Body of pancreas (tissue), 4 donors: ENCODE results near the gene ABL2.

Experiments used
- POLR2A ChIP-seq, 3 donors: fragments of 450-650 bp; IDR thresholded peaks; one replicate each; pipeline ENCODE4 v1.6.1; 2016; ENCODE audit warnings: antibody characterized with exemption in 3 of 3, mild to moderate bottlenecking in 2 of 3
- TF ChIP-seq, protein P1 (sequence below), 7 experiments: fragments of 450-650 bp in 4 of 7; fragments of 200-600 bp in 3 of 7; sonication (generic) in 3 of 7; IDR thresholded peaks; one replicate each; pipeline ENCODE4 v1.5.1; 2016 to 2019; ENCODE audit warnings: antibody characterized with exemption in 7 of 7

GRCh38 chr1:179187735-179188471, 41.6 kb downstream of the ABL2 start:
- TF ChIP-seq, protein P1, sequence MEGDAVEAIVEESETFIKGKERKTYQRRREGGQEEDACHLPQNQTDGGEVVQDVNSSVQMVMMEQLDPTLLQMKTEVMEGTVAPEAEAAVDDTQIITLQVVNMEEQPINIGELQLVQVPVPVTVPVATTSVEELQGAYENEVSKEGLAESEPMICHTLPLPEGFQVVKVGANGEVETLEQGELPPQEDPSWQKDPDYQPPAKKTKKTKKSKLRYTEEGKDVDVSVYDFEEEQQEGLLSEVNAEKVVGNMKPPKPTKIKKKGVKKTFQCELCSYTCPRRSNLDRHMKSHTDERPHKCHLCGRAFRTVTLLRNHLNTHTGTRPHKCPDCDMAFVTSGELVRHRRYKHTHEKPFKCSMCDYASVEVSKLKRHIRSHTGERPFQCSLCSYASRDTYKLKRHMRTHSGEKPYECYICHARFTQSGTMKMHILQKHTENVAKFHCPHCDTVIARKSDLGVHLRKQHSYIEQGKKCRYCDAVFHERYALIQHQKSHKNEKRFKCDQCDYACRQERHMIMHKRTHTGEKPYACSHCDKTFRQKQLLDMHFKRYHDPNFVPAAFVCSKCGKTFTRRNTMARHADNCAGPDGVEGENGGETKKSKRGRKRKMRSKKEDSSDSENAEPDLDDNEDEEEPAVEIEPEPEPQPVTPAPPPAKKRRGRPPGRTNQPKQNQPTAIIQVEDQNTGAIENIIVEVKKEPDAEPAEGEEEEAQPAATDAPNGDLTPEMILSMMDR (IDR thresholded peaks at IDR 0.05) = no peak
- TF ChIP-seq POLR2A (IDR thresholded peaks at IDR 0.05) = no peak
